SK-N-SH treated with all-trans-retinoic acid at 6 μM for 48 hours (cell line): Measurements from ENCODE around the gene ITGB4.

ENCODE experiments used
- ATAC-seq: fragments of 200-7000 bp; cut with Tn5 transposase; 3 replicates; pipeline ENCODE4 v1.9.1; 2020; ENCODE audit warnings: mild to moderate bottlenecking, moderate library complexity
- ARNTL ChIP-seq: fragments of 450-650 bp; formaldehyde crosslinking; IDR thresholded peaks from 2 replicates; pipeline ENCODE4 v1.5.0; 2020; ENCODE audit warnings: low read depth, mild to moderate bottlenecking, moderate library complexity, borderline replicate concordance
- BACH2 ChIP-seq: fragments of 250-450 bp; sonication (Bioruptor Pico); IDR thresholded peaks from 2 replicates; pipeline ENCODE4 v1.9.0; 2021; ENCODE audit warnings: mild to moderate bottlenecking, borderline replicate concordance
- CREB5 ChIP-seq: fragments of 250-450 bp; sonication (Bioruptor Pico); IDR thresholded peaks from 2 replicates; pipeline ENCODE4 v1.5.1; 2020; ENCODE audit warnings: low read depth, mild to moderate bottlenecking, moderate library complexity
- CSDC2 ChIP-seq: fragments of 250-450 bp; sonication (Bioruptor Pico); IDR thresholded peaks from 2 replicates; pipeline ENCODE4 v1.5.0; 2020; ENCODE audit warnings: mild to moderate bottlenecking, moderate library complexity
- CSRNP3 ChIP-seq: fragments of 250-450 bp; sonication (Bioruptor Pico); IDR thresholded peaks from 2 replicates; pipeline ENCODE4 v1.5.1; 2021; ENCODE audit warnings: mild to moderate bottlenecking, moderate library complexity
- ESRRG ChIP-seq: fragments of 250-450 bp; sonication (Bioruptor Pico); IDR thresholded peaks from 2 replicates; pipeline ENCODE4 v1.6.1; 2021; ENCODE audit warnings: mild to moderate bottlenecking
- GLIS3 ChIP-seq: fragments of 250-450 bp; sonication (Bioruptor Pico); IDR thresholded peaks from 2 replicates; pipeline ENCODE4 v1.5.0; 2020; ENCODE audit warnings: mild to moderate bottlenecking, moderate library complexity
- ISL1 ChIP-seq: fragments of 250-450 bp; sonication (Bioruptor Pico); IDR thresholded peaks from 2 replicates; pipeline ENCODE4 v2.1.2; 2022; ENCODE audit warnings: mild to moderate bottlenecking, moderate library complexity
- OSR1 ChIP-seq: fragments of 250-450 bp; sonication (Bioruptor Pico); IDR thresholded peaks from 2 replicates; pipeline ENCODE4 v1.8.0; 2022; ENCODE audit warnings: moderate library complexity, mild to moderate bottlenecking, inconsistent platforms
- PATZ1 ChIP-seq: fragments of 250-450 bp; sonication (Bioruptor Pico); IDR thresholded peaks from 2 replicates; pipeline ENCODE4 v1.8.0; 2020; ENCODE audit warnings: mild to moderate bottlenecking, moderate library complexity, borderline replicate concordance
- POU6F1 ChIP-seq: fragments of 250-450 bp; sonication (Bioruptor Pico); IDR thresholded peaks from 2 replicates; pipeline ENCODE4 v1.8.0; 2021; ENCODE audit warnings: low read depth, mild to moderate bottlenecking, moderate library complexity, borderline replicate concordance
- PPARA ChIP-seq: fragments of 250-450 bp; sonication (Bioruptor Pico); IDR thresholded peaks from 2 replicates; pipeline ENCODE4 v1.5.0; 2020; ENCODE audit warnings: mild to moderate bottlenecking, borderline replicate concordance
- RARB ChIP-seq: fragments of 250-450 bp; sonication (Bioruptor Pico); IDR thresholded peaks from 2 replicates; pipeline ENCODE4 v1.8.0; 2021; ENCODE audit warnings: mild to moderate bottlenecking, moderate library complexity
- SNAI2 ChIP-seq: fragments of 250-450 bp; sonication (Bioruptor Pico); IDR thresholded peaks from 2 replicates; pipeline ENCODE4 v1.5.0; 2020; ENCODE audit warnings: mild to moderate bottlenecking, moderate library complexity
- TCF4 ChIP-seq: fragments of 250-450 bp; sonication (Bioruptor Pico); IDR thresholded peaks from 2 replicates; pipeline ENCODE4 v1.8.0; 2021; ENCODE audit warnings: mild to moderate bottlenecking, moderate library complexity, borderline replicate concordance
- TOX ChIP-seq: fragments of 250-450 bp; sonication (Bioruptor Pico); IDR thresholded peaks from 2 replicates; pipeline ENCODE4 v1.8.0; 2021; ENCODE audit warnings: mild to moderate bottlenecking, moderate library complexity, borderline replicate concordance
- TSHZ2 ChIP-seq: fragments of 250-450 bp; sonication (Bioruptor Pico); IDR thresholded peaks from 2 replicates; pipeline ENCODE4 v1.5.0; 2020; ENCODE audit warnings: mild to moderate bottlenecking, moderate library complexity
- ZC3H10 ChIP-seq: fragments of 250-450 bp; sonication (Bioruptor Pico); IDR thresholded peaks from 2 replicates; pipeline ENCODE4 v1.5.1; 2021; ENCODE audit warnings: mild to moderate bottlenecking, moderate library complexity
- ZFP3 ChIP-seq: fragments of 250-450 bp; sonication (Bioruptor Pico); IDR thresholded peaks from 2 replicates; pipeline ENCODE4 v1.5.0; 2020; ENCODE audit warnings: mild to moderate bottlenecking, moderate library complexity
- ZFP30 ChIP-seq: fragments of 450-650 bp; formaldehyde crosslinking; IDR thresholded peaks from 2 replicates; pipeline ENCODE4 v1.5.0; 2022; ENCODE audit warnings: mild to moderate bottlenecking, moderate library complexity
- ZNF565 ChIP-seq: fragments of 450-650 bp; formaldehyde crosslinking; conservative IDR thresholded peaks from 2 replicates; pipeline ENCODE4 v1.5.0; 2020; ENCODE audit warnings: low read depth, mild to moderate bottlenecking, moderate library complexity
- ZNF70 ChIP-seq: fragments of 450-650 bp; formaldehyde crosslinking; IDR thresholded peaks from 2 replicates; pipeline ENCODE4 v1.5.0; 2020; ENCODE audit warnings: mild to moderate bottlenecking, moderate library complexity
- ZNF8 ChIP-seq: fragments of 450-650 bp; formaldehyde crosslinking; IDR thresholded peaks from 2 replicates; pipeline ENCODE4 v1.5.0; 2020; ENCODE audit warnings: mild to moderate bottlenecking, moderate library complexity

The ITGB4 gene

GRCh38 chr17:75783803-75784472 lies 62.7 kb downstream of the ITGB4 start:
- TF ChIP-seq RARB (CRISPR knock-in tag) (no peak), ZNF565 (CRISPR knock-in tag) (no peak), POU6F1 (CRISPR knock-in tag) (no peak), PATZ1 (CRISPR knock-in tag) (no peak), GLIS3 (CRISPR knock-in tag) (no peak), ARNTL (CRISPR knock-in tag) (no peak), TOX (no peak), ZFP3 (CRISPR knock-in tag) (no peak), ZNF8 (no peak), BACH2 (no peak), CSDC2 (CRISPR knock-in tag) (no peak), PPARA (no peak), TCF4 (CRISPR knock-in tag) (no peak), ZC3H10 (CRISPR knock-in tag) (no peak), ZFP30 (CRISPR knock-in tag) (no peak), ISL1 (CRISPR knock-in tag) (no peak)
- ATAC-seq = peak; percentile 4

- TF ChIP-seq TOX (no peak), ZC3H10 (CRISPR knock-in tag) (no peak), RARB (CRISPR knock-in tag) (no peak), TSHZ2 (CRISPR knock-in tag) (peak; percentile 98), GLIS3 (CRISPR knock-in tag) (no peak), ESRRG (CRISPR knock-in tag) (no peak), SNAI2 (CRISPR knock-in tag) (peak; percentile 86; the same call in 1 of the 2 replicates), CSDC2 (CRISPR knock-in tag) (peak; percentile 95; the same call in 1 of the 2 replicates), POU6F1 (CRISPR knock-in tag) (no peak), ISL1 (CRISPR knock-in tag) (no peak), CSRNP3 (CRISPR knock-in tag) (no peak), ZNF8 (no peak), ZFP3 (CRISPR knock-in tag) (peak; percentile 82), BACH2 (no peak), OSR1 (CRISPR knock-in tag) (no peak), ARNTL (CRISPR knock-in tag) (no peak), ZFP30 (CRISPR knock-in tag) (no peak), PPARA (no peak), ZNF565 (CRISPR knock-in tag) (no peak), PATZ1 (CRISPR knock-in tag) (no peak), CREB5 (CRISPR knock-in tag) (no peak), ZNF70 (CRISPR knock-in tag) (no peak), TCF4 (CRISPR knock-in tag) (no peak)
- peak; percentile 85 for ATAC-seq
Measured at GRCh38 chr17:75784473-75785015, 63.3 kb downstream of the ITGB4 start, which contains the start of gene UNK. Gene UNK, plus strand, starts transcription at chr17:75784806. Its CDS starts 75 bp downstream, at chr17:75784881.
